HG03139 (cell line): Measurements from ENCODE around the gene CBFB.
"Not testable (repeated sequence)": the region's sequence is repeated elsewhere in the genome, so short reads cannot be mapped to it uniquely, and the experiment has no call there.

ENCODE experiments used
- ATAC-seq: cut with Tn5 transposase; IDR thresholded peaks from one replicate; pipeline ENCODE4 v1.9.1; 2021; ENCODE audit not compliant: unreplicated experiment

Gene CBFB

GRCh38 chr16:67040906-67041305 lies 12.0 kb downstream of the CBFB start:
- ATAC-seq, result no peak

- ATAC-seq, result not testable (repeated sequence)
Measured at GRCh38 chr16:67041520-67041919, 12.6 kb downstream of the CBFB start.

GRCh38 chr16:67043420-67043819 lies 14.5 kb downstream of the CBFB start:
- no peak for ATAC-seq

- no peak for ATAC-seq
Measured at GRCh38 chr16:67050796-67051195, 21.8 kb downstream of the CBFB start.

GRCh38 chr16:67052399-67052798 lies 23.4 kb downstream of the CBFB start:
- no peak for ATAC-seq

GRCh38 chr16:67053767-67054334 lies 24.9 kb downstream of the CBFB start:
- no peak for ATAC-seq

GRCh38 chr16:67054901-67055300 lies 26.0 kb downstream of the CBFB start:
- no peak for ATAC-seq

- ATAC-seq, result no peak
Measured at GRCh38 chr16:67055712-67056487, 27.0 kb downstream of the CBFB start.

- no peak for ATAC-seq
Measured at GRCh38 chr16:67063008-67063407, 34.1 kb downstream of the CBFB start.

- ATAC-seq, result no peak
Measured at GRCh38 chr16:67068212-67068753, 39.3 kb downstream of the CBFB start.

- no peak for ATAC-seq
Measured at GRCh38 chr16:67071476-67072048, 42.6 kb downstream of the CBFB start.

GRCh38 chr16:67075331-67075730 lies 46.4 kb downstream of the CBFB start:
- ATAC-seq, result no peak

- no peak for ATAC-seq
Measured at GRCh38 chr16:67077871-67078270, 48.9 kb downstream of the CBFB start.

- no peak for ATAC-seq
Measured at GRCh38 chr16:67082100-67082499, 53.2 kb downstream of the CBFB start.

GRCh38 chr16:67082891-67083290 lies 53.9 kb downstream of the CBFB start:
- no peak for ATAC-seq

- no peak for ATAC-seq
Measured at GRCh38 chr16:67084345-67085028, 55.5 kb downstream of the CBFB start.

- no peak for ATAC-seq
Measured at GRCh38 chr16:67086822-67087221, 57.9 kb downstream of the CBFB start.

GRCh38 chr16:67087291-67087690 lies 58.3 kb downstream of the CBFB start:
- ATAC-seq, result no peak

- no peak for ATAC-seq
Measured at GRCh38 chr16:67087803-67088202, 58.9 kb downstream of the CBFB start.

- no peak for ATAC-seq
Measured at GRCh38 chr16:67088551-67088950, 59.6 kb downstream of the CBFB start.

- ATAC-seq, result no peak
Measured at GRCh38 chr16:67089101-67089500, 60.2 kb downstream of the CBFB start.
